Natural killer cell (primary cell): ENCODE results near the gene ARSI. TPM values are rescaled to one million over a fixed set of nuclear protein-coding genes. Genes with fewer than 3 reads are reported as not detected.

ENCODE experiments used
- ATAC-seq, 3 donors: fragments of 150-1000 bp in 2 of 3; fragments of 200-7000 bp in 1 of 3; cut with Tn5 transposase; 1 replicate in 1 of 3; 2 replicates in 2 of 3; pipeline ENCODE4 v1.10.0; 2021; ENCODE audit warnings: mild to moderate bottlenecking in 2 of 3, moderate library complexity in 2 of 3
- DNase-seq, 2 donors: peaks; one replicate each; pipeline versions ENCODE4 v3.0.0 to v3.0.0-alpha.2; 2013 to 2021; ENCODE audit warnings: mixed read lengths in 1 of 2
- H3K27ac ChIP-seq: one replicate; pipeline ENCODE4 v1.5.1; 2013; ENCODE audit warnings: mild to moderate bottlenecking, low read length
- H3K27me3 ChIP-seq: one replicate; pipeline ENCODE4 v1.6.1; 2013; ENCODE audit warnings: low read length; ENCODE audit not compliant: control insufficient read depth, insufficient read depth
- H3K36me3 ChIP-seq: one replicate; pipeline ENCODE4 v1.6.1; 2013; ENCODE audit warnings: low read length; ENCODE audit not compliant: control insufficient read depth, insufficient read depth
- H3K4me1 ChIP-seq: one replicate; pipeline ENCODE4 v1.6.1; 2013; ENCODE audit warnings: low read length; ENCODE audit not compliant: control insufficient read depth, insufficient read depth
- H3K4me3 ChIP-seq: one replicate; pipeline ENCODE4 v1.5.1; 2013; ENCODE audit warnings: low read length
- H3K9me3 ChIP-seq: one replicate; pipeline ENCODE4 v1.6.1; 2013; ENCODE audit warnings: low read length; ENCODE audit not compliant: control insufficient read depth, insufficient read depth
- H3K27ac Mint-ChIP-seq, 2 donors: one replicate each; pipeline ENCODE4 v1.8.0; 2022; ENCODE audit warnings: mild to moderate bottlenecking in 2 of 2, mixed read lengths in 2 of 2, moderate library complexity in 1 of 2
- H3K27me3 Mint-ChIP-seq, 2 donors: one replicate each; pipeline ENCODE4 v1.8.0; 2022; ENCODE audit warnings: low read depth in 2 of 2, mixed read lengths in 2 of 2
- H3K36me3 Mint-ChIP-seq: one replicate; pipeline ENCODE4 v1.8.0; 2022; ENCODE audit warnings: mixed read lengths
- H3K4me1 Mint-ChIP-seq, 2 donors: one replicate each; pipeline ENCODE4 v1.8.0; 2022; ENCODE audit warnings: mixed read lengths in 2 of 2
- H3K4me3 Mint-ChIP-seq: one replicate; pipeline ENCODE4 v1.8.0; 2022; ENCODE audit warnings: mild to moderate bottlenecking, moderate library complexity, mixed read lengths
- H3K9me3 Mint-ChIP-seq, 2 donors: one replicate each; pipeline ENCODE4 v1.8.0; 2022; ENCODE audit warnings: mixed read lengths in 2 of 2
- CTCF ChIP-seq: fragments of 200-600 bp; IDR thresholded peaks from one replicate; pipeline ENCODE4 v1.8.0; 2022; ENCODE audit warnings: antibody characterized with exemption
- WGBS: methylation state at CpG from one replicate; pipeline ENCODE4 v1.1.7; 2013; ENCODE audit warnings: missing lambda C conversion rate; ENCODE audit not compliant: insufficient coverage; 5-methylcytosine and 5-hydroxymethylcytosine counted together
- intact Hi-C: fragments of 100-400 bp; cut with micrococcal nuclease; formaldehyde crosslinking; loops from one replicate; pipeline ENCODE4 v1.14.2; 2022
- total RNA-seq, 4 donors: library from RNA; stranded (reverse); fragments of 120-200 nt in 1 of 4; gene quantifications; one replicate each; pipeline versions ENCODE4 v1.2.3 to v1.2.4, GENCODE V29; 2013 to 2022

ARSI gene
- total RNA-seq, 3 donors from 2014 or later (not counting 1 experiment from before 2014, with no cell fraction given), result 0.19 TPM; not detected in 2

- H3K9me3 Mint-ChIP-seq, result no peaks in the 10 kb centered on the region
- Histone ChIP-seq H3K4me3 (no peak overlapping the region), H3K27me3 (no peaks in the 10 kb centered on the region), H3K36me3 (no peaks in the 10 kb centered on the region), H3K27ac (no peak overlapping the region), H3K4me1 (no peaks in the 10 kb centered on the region), H3K9me3 (no peaks in the 10 kb centered on the region)
- TF ChIP-seq CTCF, result no peak
- H3K36me3 Mint-ChIP-seq, result no peaks in the 10 kb centered on the region
- ATAC-seq (no peak), DNase-seq (no peak)
- H3K4me3 Mint-ChIP-seq, result no peak overlapping the region
- WGBS, result 79% methylated on average over 7 of the region's 7 CpGs
- peaks cover 0 to 8% of the 10 kb centered on the region in 2 donors for H3K27me3 Mint-ChIP-seq
- H3K4me1 Mint-ChIP-seq, result peaks cover 11% of the 10 kb centered on the region in 2 donors
- H3K27ac Mint-ChIP-seq, result no peak overlapping the region
- intact Hi-C loops, result no loop called here
Measured at GRCh38 chr5:150309101-150309885, 6.6 kb upstream of the ARSI start.

- DNase-seq (no peak), ATAC-seq (no peak)
- Histone ChIP-seq H3K4me1 (no peaks in the 10 kb centered on the region), H3K27me3 (no peaks in the 10 kb centered on the region), H3K4me3 (no peak overlapping the region), H3K9me3 (no peaks in the 10 kb centered on the region), H3K27ac (no peak overlapping the region), H3K36me3 (no peaks in the 10 kb centered on the region)
- H3K4me3 Mint-ChIP-seq, result no peak overlapping the region
- H3K27me3 Mint-ChIP-seq, result peaks cover 0 to 14% of the 10 kb centered on the region in 2 donors
- intact Hi-C loops, result no loop called here
- peaks cover 11% of the 10 kb centered on the region in 2 donors for H3K4me1 Mint-ChIP-seq
- WGBS, result 94% methylated on average over 11 of the region's 11 CpGs
- no peaks in the 10 kb centered on the region for H3K36me3 Mint-ChIP-seq
- no peaks in the 10 kb centered on the region for H3K9me3 Mint-ChIP-seq
- H3K27ac Mint-ChIP-seq, result no peak overlapping the region
- TF ChIP-seq CTCF, result no peak
Measured at GRCh38 chr5:150307617-150308426, 5.1 kb upstream of the ARSI start.

- DNase-seq (no peak), ATAC-seq (no peak)
- Histone ChIP-seq H3K27me3 (no peaks in the 10 kb centered on the region), H3K27ac (no peak overlapping the region), H3K4me3 (no peak overlapping the region), H3K36me3 (no peaks in the 10 kb centered on the region), H3K9me3 (no peaks in the 10 kb centered on the region), H3K4me1 (no peaks in the 10 kb centered on the region)
- no peaks in the 10 kb centered on the region for H3K9me3 Mint-ChIP-seq
- no peak for TF ChIP-seq CTCF
- 94% methylated on average over 4 of the region's 4 CpGs for WGBS
- H3K36me3 Mint-ChIP-seq, result no peaks in the 10 kb centered on the region
- intact Hi-C loops, result no loop called here
- H3K4me1 Mint-ChIP-seq, result peaks cover 11% of the 10 kb centered on the region in 2 donors
- H3K27me3 Mint-ChIP-seq, result peaks cover 1 to 17% of the 10 kb centered on the region in 2 donors
- no peak overlapping the region for H3K27ac Mint-ChIP-seq
- no peak overlapping the region for H3K4me3 Mint-ChIP-seq
Measured at GRCh38 chr5:150306775-150307174, 4.1 kb upstream of the ARSI start.
